OCI-LY3 (cell line): Measurements from ENCODE around the gene ANKRD18B.
"Not testable (repeated sequence)": the region's sequence is repeated elsewhere in the genome, so short reads cannot be mapped to it uniquely, and the experiment has no call there.

Source experiments
- H2AFZ ChIP-seq: fragments of 200-600, 300-600 bp; shearing (Covaris generic); 2 replicates; pipeline ENCODE4 v1.6.0; 2014; ENCODE audit warnings: antibody characterized with exemption, low read depth, low read length
- H3K27ac ChIP-seq: fragments of 200-600, 300-600 bp; sonication (generic); 2 replicates; pipeline ENCODE4 v1.5.1; 2014; ENCODE audit warnings: mild to moderate bottlenecking, low read length, moderate library complexity, mixed read lengths
- H3K27me3 ChIP-seq: fragments of 200-600, 300-600 bp; sonication (generic); 2 replicates; pipeline ENCODE4 v1.6.1; 2014; ENCODE audit warnings: low read depth, low read length, mixed read lengths
- H3K36me3 ChIP-seq: fragments of 200-600, 300-600 bp; sonication (generic); replicated peaks from 2 replicates; pipeline ENCODE3; 2014; ENCODE audit warnings: low read depth, low read length, mixed read lengths
- H3K4me1 ChIP-seq: fragments of 300-600, 200-600 bp; sonication (generic); 2 replicates; pipeline ENCODE4 v1.6.1; 2014; ENCODE audit warnings: low read length, mixed read lengths
- H3K4me2 ChIP-seq: fragments of 200-600, 300-600 bp; sonication (generic); 2 replicates; pipeline ENCODE4 v1.6.1; 2014; ENCODE audit warnings: low read length, mixed read lengths
- H3K4me3 ChIP-seq: fragments of 300-600, 200-600 bp; sonication (generic); 2 replicates; pipeline ENCODE4 v1.5.1; 2014; ENCODE audit warnings: antibody characterized with exemption, mild to moderate bottlenecking, low read length, moderate library complexity
- H3K79me2 ChIP-seq: fragments of 300-600, 200-600 bp; shearing (Covaris generic); 2 replicates; pipeline ENCODE4 v1.6.1; 2014; ENCODE audit warnings: mild to moderate bottlenecking, low read length, mixed read lengths
- H3K9ac ChIP-seq: fragments of 300-600, 200-600 bp; shearing (Covaris generic); 2 replicates; pipeline ENCODE4 v1.6.0; 2014; ENCODE audit warnings: mild to moderate bottlenecking, low read length, moderate library complexity
- H3K9me3 ChIP-seq: fragments of 200-600, 300-600 bp; shearing (Covaris generic); 2 replicates; pipeline ENCODE4 v1.6.1; 2014; ENCODE audit warnings: low read length, mixed read lengths; ENCODE audit not compliant: insufficient read depth
- H4K20me1 ChIP-seq: fragments of 200-600, 300-600 bp; sonication (generic); 2 replicates; pipeline ENCODE4 v1.6.1; 2016; ENCODE audit warnings: low read length, mixed read lengths; ENCODE audit not compliant: insufficient read depth
- EZH2phosphoT487 ChIP-seq: fragments of 200-600 bp; shearing (Covaris generic); IDR thresholded peaks from 2 replicates; pipeline ENCODE4 v1.6.1; 2018; ENCODE audit warnings: antibody characterized with exemption, mixed run types, low read depth
- TF ChIP-seq, protein P1 (sequence below): fragments of 200-600, 300-600 bp; sonication (generic); IDR thresholded peaks from 2 replicates; pipeline ENCODE4 v1.5.1; 2014; ENCODE audit warnings: antibody characterized with exemption, low read length, low read depth

The ANKRD18B gene

DNA sequence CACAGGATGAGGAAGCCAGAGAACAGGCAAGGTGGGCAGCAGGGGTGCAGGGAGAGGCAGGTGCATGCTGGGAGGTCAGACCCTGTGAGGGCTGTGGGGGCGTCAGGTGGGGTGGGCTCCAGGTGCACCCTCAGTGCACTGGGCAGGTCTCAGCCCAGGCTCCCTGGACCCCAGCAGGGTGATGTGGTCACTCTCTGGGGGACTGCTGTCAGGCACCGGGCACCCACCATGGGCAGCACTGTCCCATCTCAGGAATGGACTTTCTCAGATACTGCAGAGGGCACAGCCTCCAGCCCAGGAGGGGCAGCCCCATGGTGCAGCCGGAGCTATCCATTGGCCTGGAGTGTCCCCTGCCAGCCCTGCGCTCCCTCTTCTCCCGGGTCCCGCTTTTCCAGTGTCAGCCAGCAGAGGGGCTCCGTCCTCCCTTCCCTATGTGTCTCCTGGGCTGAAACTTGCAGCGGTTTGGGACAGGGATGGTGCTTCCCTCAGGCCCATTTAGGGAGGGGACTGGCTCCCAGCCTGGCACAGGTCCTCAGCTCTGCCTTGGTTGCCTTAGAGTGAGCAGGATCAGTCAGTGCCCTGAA, 74.8 kb downstream of the ANKRD18B start:
- not testable (repeated sequence) for H3K4me1 ChIP-seq, H3K79me2 ChIP-seq, H3K36me3 ChIP-seq, H3K4me3 ChIP-seq, H3K4me2 ChIP-seq, H3K9me3 ChIP-seq, H3K27ac ChIP-seq, H3K9ac ChIP-seq, H4K20me1 ChIP-seq, H3K27me3 ChIP-seq, H2AFZ ChIP-seq

DNA sequence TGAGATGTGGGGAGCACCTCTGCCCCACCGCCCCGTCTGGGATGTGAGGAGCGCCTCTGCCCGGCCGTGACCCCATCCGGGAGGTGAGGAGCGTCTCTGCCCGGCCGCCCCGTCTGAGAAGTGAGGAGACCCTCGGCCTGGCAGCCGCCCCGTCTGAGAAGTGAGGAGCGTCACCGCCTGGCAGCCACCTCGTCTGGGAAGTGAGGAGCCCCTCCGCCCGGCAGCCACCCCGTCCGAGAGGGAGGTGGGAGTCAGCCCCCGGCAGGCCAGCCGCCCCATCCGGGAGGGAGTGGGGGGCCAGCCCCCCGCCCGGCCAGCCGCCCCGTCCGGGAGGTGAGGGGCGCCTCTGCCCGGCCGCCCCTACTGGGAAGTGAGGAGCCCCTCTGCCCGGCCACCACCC, 76.9 kb downstream of the ANKRD18B start:
- H3K9me3 ChIP-seq, H3K4me3 ChIP-seq, H3K79me2 ChIP-seq, H2AFZ ChIP-seq, H3K27ac ChIP-seq, H3K4me1 ChIP-seq, H3K4me2 ChIP-seq, H4K20me1 ChIP-seq, H3K9ac ChIP-seq, H3K36me3 ChIP-seq, H3K27me3 ChIP-seq: not testable (repeated sequence)

DNA sequence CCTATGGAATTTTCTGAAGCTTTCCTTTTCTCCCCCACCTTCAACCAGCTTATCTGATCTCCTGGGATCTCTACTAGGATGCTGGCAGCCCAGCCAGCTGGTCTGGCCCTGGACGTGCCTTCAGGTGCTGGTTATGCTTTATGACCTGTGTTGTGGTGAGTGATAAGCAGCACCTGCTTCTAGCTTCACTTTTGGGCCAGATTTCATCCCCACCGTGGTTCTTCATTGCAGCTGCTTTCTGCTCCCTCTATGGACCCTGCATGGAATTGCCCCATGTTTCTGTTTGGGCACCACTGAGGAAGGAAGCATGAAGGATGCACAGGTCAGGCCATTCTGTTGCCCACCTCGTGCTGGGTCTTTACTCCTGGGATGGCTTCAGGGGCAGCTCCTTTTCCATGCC, 80.2 kb downstream of the ANKRD18B start:
- H3K4me1 ChIP-seq, H3K27ac ChIP-seq, H3K9me3 ChIP-seq, H2AFZ ChIP-seq, H3K36me3 ChIP-seq, H3K79me2 ChIP-seq, H3K4me2 ChIP-seq, H4K20me1 ChIP-seq, H3K27me3 ChIP-seq, H3K9ac ChIP-seq, H3K4me3 ChIP-seq: not testable (repeated sequence)
- TF ChIP-seq, protein P1, sequence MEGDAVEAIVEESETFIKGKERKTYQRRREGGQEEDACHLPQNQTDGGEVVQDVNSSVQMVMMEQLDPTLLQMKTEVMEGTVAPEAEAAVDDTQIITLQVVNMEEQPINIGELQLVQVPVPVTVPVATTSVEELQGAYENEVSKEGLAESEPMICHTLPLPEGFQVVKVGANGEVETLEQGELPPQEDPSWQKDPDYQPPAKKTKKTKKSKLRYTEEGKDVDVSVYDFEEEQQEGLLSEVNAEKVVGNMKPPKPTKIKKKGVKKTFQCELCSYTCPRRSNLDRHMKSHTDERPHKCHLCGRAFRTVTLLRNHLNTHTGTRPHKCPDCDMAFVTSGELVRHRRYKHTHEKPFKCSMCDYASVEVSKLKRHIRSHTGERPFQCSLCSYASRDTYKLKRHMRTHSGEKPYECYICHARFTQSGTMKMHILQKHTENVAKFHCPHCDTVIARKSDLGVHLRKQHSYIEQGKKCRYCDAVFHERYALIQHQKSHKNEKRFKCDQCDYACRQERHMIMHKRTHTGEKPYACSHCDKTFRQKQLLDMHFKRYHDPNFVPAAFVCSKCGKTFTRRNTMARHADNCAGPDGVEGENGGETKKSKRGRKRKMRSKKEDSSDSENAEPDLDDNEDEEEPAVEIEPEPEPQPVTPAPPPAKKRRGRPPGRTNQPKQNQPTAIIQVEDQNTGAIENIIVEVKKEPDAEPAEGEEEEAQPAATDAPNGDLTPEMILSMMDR = peak; percentile 12; the same call in 1 of the 2 replicates

DNA sequence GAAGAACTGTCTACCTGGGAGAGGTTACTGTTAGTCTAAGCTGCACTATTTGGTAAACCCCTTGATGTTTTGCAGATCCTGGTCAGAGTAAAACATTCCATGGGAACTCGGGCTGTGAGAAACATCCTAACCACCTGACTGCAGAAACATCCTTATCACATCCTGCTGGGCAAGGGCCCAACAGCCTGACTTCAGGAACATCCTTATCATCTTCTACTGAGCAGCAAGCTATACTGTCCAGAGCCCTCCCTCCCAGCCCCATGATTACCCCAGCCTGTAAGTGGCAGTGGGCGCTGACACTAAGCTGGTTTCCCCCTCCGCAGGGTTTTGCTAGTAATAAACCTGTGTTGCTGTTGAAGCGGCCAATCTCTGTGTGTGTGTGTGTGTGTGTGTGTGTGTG, 80.9 kb downstream of the ANKRD18B start:
- H3K36me3 ChIP-seq, H3K79me2 ChIP-seq, H3K9me3 ChIP-seq, H4K20me1 ChIP-seq, H3K4me3 ChIP-seq, H3K27me3 ChIP-seq, H3K4me1 ChIP-seq, H2AFZ ChIP-seq, H3K4me2 ChIP-seq, H3K9ac ChIP-seq, H3K27ac ChIP-seq: not testable (repeated sequence)

DNA sequence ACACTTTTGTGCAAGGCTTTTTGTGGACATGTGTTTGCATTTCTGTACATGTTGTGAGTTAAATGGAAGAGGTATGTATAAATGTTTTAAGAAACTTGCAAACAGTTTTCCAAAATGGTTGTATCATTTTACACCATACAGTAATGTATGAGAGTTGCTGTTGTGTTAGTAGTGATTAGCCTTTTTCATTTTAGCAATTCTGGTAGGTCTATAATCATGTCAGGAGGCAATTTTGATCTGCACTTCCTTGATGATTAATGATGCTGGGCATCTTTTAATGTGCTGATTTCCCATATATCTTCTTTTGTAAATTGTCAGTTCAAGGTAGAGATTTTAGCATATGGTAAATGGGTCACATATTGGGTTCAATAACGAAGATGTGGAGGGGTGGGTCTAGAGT, 87.3 kb downstream of the ANKRD18B start:
- H4K20me1 ChIP-seq = no peaks in the 10 kb centered on the region
- H3K9ac ChIP-seq = no peak overlapping the region
- H3K4me3 ChIP-seq = no peak overlapping the region
- no peaks in the 10 kb centered on the region for H3K79me2 ChIP-seq
- no peaks in the 10 kb centered on the region for H3K4me1 ChIP-seq
- no peaks in the 10 kb centered on the region for H3K36me3 ChIP-seq
- H3K4me2 ChIP-seq = no peak overlapping the region
- TF ChIP-seq, protein P1 = no peak
- TF ChIP-seq EZH2phosphoT487 = no peak
- no peak overlapping the region for H2AFZ ChIP-seq
- H3K27ac ChIP-seq = no peak overlapping the region
- no peaks in the 10 kb centered on the region for H3K9me3 ChIP-seq
- peaks cover under 1% of the 10 kb centered on the region; the same call in 1 of the 2 replicates for H3K27me3 ChIP-seq

DNA sequence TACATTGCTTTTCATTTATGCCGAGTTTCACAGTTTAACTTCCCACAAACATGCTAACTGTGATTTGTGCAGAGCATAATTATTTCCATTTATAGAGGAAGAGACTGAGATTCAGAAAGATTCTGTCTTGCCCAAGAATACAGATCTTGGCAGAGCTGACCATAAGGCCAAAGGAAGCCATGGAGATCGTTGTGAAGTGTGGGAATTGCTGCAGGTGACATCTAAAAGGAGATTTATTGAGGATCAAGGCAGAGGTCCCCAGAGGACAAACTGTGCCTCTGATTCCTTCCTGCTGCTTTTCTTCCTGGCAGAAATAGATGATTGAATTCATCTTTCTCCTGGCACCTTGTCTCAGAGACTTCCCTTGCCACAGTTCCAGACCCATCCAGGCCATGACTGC, 88.4 kb downstream of the ANKRD18B start:
- not testable (repeated sequence) for H3K36me3 ChIP-seq, H3K9ac ChIP-seq, H4K20me1 ChIP-seq, H3K4me2 ChIP-seq, H2AFZ ChIP-seq, H3K9me3 ChIP-seq, H3K4me1 ChIP-seq, H3K27me3 ChIP-seq, H3K79me2 ChIP-seq, H3K4me3 ChIP-seq, H3K27ac ChIP-seq
